Loucy (cell line): ENCODE measurements around the gene KRT37.

Source experiments
- EZH2phosphoT487 ChIP-seq: fragments of 200-600 bp; IDR thresholded peaks from 2 replicates; pipeline ENCODE4 v1.6.1; 2018; ENCODE audit warnings: antibody characterized with exemption, mild to moderate bottlenecking, moderate library complexity, borderline replicate concordance
- TF ChIP-seq, protein P1 (sequence below): fragments of 200-600 bp; sonication (generic); conservative IDR thresholded peaks from 2 replicates; pipeline ENCODE4 v1.5.1; 2014; ENCODE audit warnings: mild to moderate bottlenecking, antibody characterized with exemption, low read length

DNA sequence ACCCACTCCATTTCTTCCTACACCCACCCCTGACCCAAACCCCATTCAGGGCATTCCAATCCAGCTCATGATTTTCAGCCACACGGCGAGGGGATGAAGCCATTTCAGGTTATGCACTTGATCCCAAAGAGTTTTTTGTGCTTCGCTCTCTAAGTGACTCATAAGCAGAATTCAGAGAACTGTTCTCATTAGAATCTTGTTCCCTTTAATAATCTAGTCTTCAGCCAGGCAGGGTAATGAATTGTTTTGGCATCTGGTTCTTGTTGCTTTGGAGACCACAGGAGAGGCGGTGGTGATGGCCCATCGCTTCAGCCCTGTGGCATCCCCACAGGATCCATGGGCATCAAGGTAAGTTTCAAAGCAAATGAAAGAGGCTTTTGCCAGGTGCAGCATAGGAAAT is 22.2 kb downstream of the KRT37 start:
- TF ChIP-seq, protein P1, sequence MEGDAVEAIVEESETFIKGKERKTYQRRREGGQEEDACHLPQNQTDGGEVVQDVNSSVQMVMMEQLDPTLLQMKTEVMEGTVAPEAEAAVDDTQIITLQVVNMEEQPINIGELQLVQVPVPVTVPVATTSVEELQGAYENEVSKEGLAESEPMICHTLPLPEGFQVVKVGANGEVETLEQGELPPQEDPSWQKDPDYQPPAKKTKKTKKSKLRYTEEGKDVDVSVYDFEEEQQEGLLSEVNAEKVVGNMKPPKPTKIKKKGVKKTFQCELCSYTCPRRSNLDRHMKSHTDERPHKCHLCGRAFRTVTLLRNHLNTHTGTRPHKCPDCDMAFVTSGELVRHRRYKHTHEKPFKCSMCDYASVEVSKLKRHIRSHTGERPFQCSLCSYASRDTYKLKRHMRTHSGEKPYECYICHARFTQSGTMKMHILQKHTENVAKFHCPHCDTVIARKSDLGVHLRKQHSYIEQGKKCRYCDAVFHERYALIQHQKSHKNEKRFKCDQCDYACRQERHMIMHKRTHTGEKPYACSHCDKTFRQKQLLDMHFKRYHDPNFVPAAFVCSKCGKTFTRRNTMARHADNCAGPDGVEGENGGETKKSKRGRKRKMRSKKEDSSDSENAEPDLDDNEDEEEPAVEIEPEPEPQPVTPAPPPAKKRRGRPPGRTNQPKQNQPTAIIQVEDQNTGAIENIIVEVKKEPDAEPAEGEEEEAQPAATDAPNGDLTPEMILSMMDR = no peak
- TF ChIP-seq EZH2phosphoT487 = no peak
